HG02885 (cell line): ENCODE measurements around the gene SIGLEC7.
"Not testable (repeated sequence)": the region's sequence is repeated elsewhere in the genome, so short reads cannot be mapped to it uniquely, and the experiment has no call there.

Source experiments
- ATAC-seq: cut with Tn5 transposase; IDR thresholded peaks from one replicate; pipeline ENCODE4 v1.9.1; 2021; ENCODE audit warnings: mild to moderate bottlenecking; ENCODE audit not compliant: unreplicated experiment, poor library complexity

Gene SIGLEC7

DNA sequence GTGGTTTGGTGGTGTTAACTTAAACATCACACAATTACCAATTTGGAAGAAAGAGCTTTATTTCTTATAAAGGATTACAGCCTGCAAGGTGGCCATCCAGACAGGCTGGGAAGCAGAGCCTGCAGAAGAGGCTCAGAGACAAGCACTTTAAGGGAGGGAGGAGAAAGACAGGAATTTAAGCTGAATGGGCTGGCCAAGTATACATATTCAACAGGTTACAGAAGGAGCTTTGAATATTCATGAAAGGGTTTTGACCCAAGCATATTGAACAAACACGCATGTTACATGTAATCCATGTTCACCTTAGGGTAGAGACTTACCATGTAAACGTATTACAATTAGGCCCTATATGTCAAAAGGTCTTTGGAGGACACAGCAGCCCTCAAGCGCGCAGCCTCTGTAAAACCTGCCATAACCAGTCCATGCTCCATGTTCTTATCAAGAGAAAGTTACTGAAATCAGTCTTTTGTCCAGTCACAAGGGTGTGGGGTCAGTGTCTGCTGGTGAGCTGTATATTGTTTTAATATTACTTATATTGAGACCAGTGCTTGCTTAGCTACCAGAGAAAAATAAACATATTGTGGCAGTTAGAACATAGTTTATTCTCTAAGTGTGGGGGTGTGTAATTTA is 19.9 kb downstream of the SIGLEC7 start:
- no peak for ATAC-seq

DNA sequence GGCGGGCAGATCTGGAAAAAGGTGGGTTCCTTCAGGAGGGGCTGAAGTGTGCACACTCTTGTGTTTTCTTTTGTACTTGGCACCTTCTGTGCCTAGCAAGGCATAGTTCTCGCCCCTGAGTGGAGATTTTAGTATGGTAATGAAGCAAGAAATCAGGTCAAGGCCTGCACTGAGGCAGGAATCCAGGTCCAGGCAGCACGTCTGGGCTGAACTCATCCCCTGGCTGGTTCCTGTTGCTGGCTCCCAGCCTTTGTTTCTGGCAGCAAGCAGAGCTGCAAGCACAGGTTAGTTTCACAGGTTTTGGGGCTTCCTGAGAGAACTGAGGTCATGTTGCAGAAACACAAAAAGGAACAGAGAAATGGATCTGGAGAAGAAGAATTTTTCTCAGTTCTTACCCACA is 21.2 kb downstream of the SIGLEC7 start:
- ATAC-seq: no peak

DNA sequence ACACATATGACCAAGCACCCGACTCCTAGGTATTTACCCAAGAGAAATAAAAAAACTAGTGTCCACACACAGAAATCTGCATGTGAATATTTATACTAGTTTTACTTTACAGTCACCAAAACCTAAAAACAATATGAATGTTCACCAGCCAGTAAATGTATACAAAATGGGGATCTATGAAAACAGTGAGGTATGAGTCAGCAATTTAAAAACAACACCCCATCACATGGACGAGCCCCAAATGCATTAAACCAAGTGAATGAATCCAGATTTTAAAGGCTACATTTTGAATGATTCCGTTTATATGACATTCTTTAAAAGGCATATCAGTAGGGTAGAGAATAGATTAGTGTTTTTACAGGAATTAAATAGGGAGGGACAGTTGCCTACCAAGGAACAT is 22.1 kb downstream of the SIGLEC7 start:
- no peak for ATAC-seq

DNA sequence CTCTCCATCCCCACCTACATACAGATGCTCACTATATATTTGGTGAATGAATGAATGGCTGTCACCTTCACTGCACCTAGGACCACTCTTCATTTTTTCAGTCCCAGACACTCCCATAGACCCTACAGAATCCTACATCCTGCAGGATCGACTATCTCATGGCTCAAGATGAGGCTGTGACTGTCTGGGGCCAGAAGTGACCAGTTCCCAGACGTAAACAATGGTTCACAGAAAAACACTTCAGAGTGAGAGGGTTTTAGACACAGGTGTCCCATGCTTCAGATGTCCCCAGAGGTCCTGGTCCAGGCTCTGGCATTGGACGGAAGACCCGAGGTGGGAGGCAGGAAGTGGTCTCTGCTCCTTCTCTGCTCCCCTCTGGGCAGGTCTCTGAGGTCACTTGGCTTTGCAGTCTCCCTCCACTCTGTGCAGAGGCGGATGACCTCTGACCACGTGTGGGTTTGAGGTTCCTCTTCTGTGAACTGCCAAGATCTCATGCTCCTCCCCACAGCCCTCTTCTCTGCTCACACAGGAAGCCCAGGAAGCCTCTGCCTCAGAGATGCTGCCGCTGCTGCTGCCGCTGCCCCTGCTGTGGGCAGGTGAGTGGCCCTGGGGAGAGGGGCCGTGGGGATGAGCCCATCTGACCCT is 24.9 kb downstream of the SIGLEC7 start:
- peak; percentile 62 for ATAC-seq

DNA sequence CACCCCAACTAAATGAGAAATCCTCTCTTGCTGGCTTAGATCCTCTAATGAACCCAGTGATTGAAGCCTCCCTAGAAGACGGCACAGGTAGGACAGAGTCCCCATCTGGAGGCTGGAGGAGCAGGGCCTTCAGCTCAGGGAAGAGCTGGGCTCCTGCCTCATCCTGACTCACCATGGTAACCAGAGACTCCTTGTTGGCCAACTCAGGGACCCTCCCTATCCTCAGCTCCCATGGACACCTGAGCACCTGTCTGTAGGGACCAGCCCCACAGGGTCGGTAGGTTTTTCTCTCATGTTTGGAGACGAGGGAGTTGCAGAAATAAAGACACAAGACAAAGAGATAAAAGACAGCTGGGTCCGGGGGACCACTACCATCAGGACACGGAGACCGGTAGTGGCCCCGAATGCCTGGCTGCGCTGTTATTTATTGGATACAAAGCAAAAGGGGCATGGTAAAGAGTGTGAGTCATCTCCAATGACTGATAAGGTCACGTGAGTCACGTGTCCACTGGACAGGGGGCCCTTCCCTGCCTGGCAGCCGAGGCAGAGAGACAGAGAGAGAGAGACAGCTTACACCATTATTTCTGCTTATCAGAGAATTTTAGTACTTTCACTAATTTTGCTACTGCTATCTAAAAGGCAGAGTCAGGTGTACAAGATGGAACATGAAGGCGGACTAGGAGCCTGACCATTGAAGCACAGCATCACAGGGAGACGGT is 26.6 kb downstream of the SIGLEC7 start:
- ATAC-seq: no peak

DNA sequence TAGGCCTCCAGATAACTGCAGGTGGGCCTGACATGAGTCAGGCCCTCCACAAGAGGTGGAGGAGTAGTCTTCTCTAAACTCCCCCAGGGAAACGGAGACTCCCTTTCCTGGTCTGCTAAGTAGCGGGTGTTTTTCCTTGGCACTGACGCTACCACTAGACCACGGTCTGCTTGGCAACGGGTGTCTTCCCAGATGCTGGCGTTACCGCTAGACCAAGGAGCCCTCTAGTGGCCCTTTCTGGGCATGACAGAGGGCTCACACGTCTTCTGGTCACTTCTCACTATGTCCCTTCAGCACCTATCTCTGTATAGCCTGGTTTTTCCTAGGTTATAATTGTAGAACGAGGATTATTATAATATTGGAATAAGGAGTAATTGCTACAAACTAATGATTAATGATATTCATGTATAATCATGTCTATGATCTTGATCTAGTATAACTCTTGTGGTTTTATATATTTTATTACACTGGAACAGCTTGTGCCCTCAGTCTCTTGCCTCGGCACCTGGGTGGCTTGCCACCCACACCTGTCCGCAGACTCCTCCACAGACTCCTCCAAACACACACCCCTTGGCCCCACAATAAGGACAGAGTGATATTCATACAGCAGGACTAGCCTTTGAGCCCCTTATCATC is 27.3 kb downstream of the SIGLEC7 start:
- ATAC-seq: not testable (repeated sequence)

DNA sequence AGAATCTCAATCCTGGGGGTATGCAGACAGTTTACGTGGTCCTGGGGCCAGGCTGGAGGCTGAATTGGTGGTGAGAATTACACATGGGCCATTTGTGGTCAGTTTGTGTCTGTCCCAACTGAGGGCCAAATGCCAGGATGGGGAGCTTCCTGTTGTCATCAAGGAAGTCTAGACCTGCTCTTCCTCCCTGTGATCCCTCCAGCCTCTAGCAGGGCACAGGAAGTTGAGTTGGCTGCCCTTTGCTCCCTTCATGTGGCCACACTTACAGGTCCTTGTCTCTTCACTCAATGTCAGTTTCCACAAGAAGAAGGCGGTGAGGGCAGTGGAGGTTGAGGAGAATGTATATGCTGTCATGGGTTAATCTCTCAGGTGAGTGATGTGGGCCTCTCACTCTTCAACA is 30.1 kb downstream of the SIGLEC7 start:
- ATAC-seq: no peak

DNA sequence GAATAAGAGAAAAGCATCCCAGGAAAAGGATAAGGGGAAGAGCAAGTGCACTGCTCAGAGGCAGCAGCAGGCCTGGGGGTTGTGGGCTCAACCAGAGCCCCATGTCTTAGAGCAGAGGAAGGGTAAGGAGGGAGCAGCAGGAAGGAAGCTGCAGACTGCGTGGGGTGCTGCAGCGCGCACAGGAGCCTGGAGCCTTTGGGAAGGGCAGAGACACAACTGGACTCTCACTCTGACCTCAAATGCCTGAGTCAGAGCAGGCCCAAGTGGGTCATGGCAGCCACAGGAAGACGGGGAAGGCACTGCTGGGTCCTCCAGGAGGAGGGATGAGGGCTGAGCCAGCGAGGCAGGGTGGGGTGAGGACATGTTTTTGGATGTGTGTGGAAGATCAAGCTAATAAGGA is 31.6 kb downstream of the SIGLEC7 start:
- ATAC-seq: no peak

DNA sequence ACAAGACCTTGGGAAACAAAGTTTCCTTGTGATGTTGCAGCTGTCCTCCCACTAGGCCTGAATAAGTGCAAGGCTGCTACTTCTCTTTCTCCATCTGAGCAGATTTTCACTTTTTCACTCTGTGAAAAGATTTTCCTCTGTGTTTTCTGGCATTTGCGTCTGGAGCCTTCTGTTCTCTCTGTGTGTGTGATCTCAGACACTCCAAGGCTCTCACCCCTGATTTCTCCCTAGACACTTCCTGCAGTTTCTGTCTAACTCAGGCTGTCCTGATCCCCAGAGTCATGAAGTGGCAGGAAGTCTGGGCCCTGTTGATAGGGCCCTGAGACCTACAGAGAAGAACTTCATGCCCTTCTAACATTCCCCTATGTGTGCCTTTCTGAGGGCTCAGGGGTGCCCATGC is 37.2 kb downstream of the SIGLEC7 start:
- ATAC-seq: no peak

DNA sequence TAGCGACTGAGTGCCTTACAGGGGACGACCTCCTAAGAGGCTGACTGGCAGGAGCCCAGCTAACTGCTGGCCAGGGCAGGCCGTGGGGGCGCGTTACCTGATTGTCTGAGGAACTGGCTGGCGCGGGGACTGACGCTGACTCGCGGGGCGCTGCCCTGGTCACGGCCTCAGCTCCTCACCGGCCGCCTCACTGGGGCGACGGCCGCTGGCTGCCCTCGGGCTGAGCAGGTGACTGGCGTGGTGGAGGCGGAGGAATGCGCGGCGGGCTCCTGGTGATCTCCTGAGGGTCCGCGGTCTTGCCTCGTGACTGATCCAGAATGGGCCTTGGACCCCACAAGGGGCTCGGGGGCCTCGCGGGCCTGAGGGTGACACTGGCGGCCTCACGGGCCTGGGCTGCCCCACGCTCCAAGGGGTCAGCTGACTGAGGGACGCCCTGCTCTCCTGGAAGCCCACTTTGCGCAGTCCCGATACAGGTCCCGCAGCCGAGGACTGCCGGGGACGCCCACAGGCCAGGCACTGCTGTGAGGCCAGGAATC is 39.3 kb downstream of the SIGLEC7 start:
- no peak for ATAC-seq

DNA sequence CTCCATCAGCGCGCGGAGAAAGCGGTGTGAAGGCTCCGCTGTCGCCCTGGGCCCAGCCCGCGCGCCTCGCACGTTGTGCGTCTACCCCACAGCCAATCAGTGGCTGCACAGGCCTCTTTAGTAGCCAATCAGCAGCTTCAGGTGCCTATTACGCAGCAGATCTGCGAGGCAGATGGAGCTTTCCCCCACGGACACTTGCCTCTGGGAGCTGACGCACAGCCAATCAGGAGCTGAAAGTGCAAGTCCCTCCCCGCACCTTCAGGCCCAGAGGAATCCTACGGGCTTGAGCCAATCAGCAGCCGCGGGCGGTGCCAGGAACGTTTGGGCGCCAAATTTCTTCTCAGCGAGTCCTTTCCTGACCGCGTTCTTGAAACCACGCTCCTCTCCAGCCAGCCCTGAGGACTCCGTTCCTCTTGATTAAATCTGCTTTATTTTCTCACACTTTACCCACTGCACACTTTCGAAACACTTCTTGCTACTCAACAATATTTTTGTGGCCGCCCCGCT is 39.9 kb downstream of the SIGLEC7 start:
- ATAC-seq: no peak

DNA sequence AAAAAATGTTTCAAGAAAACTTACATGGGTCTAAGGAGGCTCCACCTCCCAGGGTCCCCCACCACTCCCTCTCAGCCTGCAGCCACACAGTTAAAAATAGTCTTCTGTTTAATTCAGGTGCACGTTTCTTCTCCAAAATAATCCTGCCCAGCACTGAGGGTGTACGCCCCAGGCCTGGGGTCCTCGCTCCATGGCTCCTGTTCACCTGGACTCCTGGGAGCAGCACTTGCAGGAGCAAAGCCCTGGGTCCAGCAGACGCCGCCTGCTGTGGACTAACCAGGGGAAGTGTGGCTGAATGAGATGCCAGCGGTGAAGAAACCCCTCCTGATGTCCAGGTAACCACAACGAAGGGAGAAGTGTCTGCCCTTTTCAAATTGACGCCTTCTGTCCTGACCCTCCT is 41.5 kb downstream of the SIGLEC7 start:
- ATAC-seq: no peak

DNA sequence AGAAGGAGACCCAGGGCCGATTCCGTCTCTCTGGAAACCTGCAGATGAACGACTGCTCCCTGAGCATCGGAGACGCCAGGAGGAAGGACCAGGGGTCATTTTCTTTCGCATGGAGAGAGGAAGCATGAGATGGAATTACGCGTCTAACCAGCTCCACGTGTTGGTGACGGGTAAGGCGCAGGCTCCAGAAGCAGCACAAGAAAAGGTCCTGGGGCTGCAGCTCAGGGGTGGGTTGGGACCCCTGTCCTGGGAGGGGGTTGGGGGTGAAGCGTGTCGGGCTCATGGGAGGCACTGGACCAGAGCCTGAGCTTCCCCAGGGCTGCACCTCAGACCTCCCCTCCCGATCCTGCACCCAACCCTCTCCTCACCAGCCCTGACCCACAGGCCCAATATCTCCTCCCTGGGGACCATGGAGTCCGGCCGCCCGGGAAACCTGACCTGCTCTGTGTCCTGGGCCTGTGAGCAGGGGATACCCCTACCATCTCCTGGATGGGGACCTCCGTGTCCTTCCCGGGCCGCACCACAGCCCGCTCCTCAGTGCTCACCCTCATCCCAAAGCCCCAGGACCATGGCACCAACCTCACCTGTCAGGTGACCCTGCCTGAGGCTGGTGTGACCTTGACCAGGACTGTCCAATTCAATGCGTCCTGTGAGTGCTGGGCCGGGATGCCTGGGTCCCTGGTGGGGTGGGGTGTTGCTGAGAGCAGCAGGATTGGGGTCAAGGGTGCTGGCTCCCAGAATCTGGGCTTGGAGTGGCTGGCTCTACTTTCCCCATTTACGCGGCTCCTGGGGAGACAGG is 43.2 kb downstream of the SIGLEC7 start:
- ATAC-seq: no peak

DNA sequence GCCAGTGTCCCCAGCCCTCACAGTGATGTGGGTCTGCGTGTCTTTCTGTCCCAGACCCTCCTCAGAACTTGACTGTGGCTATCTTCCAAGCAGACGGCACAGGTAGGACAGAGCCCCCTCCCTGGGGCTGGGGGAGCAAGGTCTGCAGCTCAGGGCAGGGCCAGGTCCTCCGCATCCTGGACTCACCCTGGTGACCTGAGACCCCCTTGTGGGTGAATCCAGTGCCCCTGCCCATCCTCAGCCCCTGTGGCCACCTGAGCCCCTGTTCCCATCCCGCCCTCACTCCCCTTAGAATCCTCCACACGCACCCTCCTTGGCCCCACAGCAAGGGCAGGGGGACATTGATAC is 43.7 kb downstream of the SIGLEC7 start:
- ATAC-seq: no peak

DNA sequence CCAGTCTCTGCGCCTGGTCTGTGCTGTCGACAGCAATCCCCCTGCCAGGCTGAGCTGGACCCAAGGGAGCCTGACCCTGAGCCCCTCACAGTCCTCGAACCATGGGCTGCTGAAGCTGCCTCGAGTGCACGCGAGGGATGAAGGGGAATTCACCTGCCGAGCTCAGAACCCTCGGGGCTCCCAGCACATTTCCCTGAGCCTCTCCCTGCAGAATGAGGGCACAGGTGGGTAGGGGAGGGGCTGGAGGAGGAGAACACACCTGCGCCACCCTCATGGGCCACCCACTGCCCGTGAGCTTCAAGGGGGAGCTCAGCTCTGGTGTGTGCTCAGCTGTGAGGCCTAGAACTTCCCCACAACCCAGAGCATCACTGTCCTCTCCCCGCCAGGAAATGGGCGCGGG is 44.2 kb downstream of the SIGLEC7 start:
- no peak for ATAC-seq

DNA sequence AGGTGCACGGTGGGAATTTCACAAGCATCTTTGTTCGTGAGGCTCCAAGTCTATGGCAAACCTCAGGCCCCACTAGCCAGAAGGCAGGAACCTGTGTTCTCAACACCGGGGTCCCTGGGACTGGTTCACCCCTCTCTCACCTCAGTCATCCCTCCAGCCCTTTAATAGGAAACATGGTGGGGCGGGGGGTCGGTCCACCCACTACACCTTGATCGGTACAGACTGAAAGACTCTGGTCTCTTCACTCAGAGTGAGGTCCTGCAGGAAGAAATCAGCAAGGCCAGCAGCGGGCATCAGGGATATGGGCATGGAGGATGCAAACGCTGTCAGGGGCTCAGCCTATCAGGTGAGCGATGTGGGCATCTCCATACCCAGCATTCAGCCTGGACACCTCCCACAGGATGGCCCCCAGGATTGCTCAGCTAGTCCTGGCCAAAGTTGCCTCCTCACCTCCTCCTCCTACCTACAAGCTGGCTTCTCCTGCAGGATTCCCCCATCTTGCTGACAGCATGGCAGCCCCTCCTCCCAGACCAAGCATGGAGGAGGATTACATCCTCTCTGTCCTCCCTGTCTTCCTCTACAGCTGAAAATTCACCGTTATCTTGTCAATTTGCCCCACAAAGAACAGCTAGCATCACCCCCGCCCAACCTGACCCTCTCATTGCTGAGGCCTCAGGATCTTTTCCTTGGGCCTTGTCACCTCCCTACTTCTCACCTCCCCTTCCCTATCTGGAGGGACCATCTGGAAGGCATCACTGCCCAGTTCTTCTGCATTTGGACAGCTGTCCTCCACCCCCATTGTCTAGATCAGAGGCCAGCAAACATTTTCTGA is 45.5 kb downstream of the SIGLEC7 start:
- no peak for ATAC-seq

DNA sequence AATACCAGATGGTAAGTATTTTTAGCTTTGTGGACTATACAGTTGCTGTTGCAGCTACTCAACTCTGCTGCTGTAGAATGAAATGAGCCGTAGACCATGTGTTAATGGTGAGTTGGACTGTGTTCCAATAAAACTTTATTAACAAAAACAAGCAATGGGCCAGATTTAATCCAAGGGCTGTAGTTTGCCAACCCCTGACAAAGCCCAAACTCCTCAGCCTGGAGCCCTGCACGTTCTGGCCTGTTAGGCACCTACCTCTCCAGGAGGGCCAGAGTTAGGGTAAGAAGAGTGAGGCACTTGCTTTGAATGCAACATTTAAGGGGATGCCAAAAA is 46.1 kb downstream of the SIGLEC7 start:
- ATAC-seq: no peak

DNA sequence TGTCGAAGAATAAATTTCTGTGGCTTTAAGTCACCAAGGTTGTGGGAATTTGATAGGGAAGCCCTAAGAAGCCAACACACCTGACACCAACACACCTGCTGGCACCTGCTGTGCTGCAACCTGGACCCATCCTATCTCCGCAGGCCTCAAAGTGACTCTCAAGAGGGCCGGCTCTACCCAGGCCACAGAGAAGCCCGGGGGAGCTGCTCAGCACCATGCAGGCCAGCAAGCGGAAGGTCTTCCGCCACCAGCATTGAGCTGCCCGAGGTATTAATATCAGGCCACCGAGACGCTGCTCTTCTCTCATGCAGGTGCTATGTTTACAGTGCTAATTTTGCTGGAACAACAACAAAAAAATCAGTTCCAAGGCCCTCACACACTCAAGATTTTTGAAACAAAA is 50.6 kb downstream of the SIGLEC7 start:
- no peak for ATAC-seq

DNA sequence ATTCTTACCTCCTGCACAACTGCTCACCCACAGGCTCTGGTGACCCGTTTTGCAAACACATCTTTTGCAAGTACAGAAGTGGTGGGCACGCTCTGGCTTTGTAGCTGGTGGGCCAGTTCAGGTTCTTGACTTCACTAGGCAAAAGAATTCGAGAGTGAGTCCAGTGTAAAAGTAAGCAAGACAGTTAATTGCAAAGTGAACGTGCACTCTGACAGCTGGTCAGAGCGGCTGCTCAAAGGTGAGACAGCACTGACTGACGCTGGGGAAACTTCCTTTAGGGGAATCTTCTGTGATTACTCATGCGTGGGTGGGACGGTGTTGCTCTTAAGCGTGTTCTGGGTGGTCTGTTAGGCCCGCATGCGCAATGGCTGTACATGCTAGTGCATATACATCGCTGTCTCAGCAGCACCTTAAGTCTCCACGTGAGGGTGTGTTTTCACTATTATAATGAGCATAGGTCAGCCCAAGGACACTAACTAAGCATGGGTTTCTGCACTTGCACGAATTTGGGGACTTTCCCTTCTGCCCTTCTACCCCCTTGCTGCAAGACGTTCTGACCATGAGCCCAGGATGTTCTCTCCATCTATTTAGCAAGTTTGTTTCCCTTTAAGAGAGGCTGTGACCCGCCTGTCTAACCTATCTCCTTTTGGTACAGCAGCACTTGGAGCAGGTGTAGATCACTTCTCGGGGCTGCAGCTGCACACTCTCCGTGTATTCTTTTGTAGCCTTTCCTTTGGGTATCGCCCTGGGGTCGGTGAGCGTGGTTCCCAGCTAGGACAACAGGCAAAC is 52.6 kb downstream of the SIGLEC7 start:
- ATAC-seq: peak; percentile 58
